RWPE1 (cell line): ENCODE data around the gene RUNDC1.

Source experiments
- CTCF ChIA-PET: fragments of 350-600 bp; sonication (Branson Sonifier 250); formaldehyde crosslinking; extraction: SDS; loops from one replicate; lab custom pipeline; 2021; lab: Yijun Ruan, JAX
- POLR2A ChIA-PET: fragments of 400-600 bp; formaldehyde crosslinking; extraction: SDS; loops from one replicate; lab custom pipeline; 2020; ENCODE audit warnings: antibody characterized with exemption; ENCODE audit not compliant: low non-redundant PET; lab: Yijun Ruan, JAX
- DNase-seq: peaks from one replicate; pipeline ENCODE4 v3.0.0; 2012; ENCODE audit warnings: low spot score
- H3K27ac ChIP-seq: fragments of 450-650 bp; 2 replicates; pipeline ENCODE4 v1.5.1; 2017
- TF ChIP-seq, protein P1 (sequence below): fragments of 450-650 bp; conservative IDR thresholded peaks from 2 replicates; pipeline ENCODE4 v1.5.1; 2017; ENCODE audit warnings: low read depth, mild to moderate bottlenecking

The RUNDC1 gene

DNA sequence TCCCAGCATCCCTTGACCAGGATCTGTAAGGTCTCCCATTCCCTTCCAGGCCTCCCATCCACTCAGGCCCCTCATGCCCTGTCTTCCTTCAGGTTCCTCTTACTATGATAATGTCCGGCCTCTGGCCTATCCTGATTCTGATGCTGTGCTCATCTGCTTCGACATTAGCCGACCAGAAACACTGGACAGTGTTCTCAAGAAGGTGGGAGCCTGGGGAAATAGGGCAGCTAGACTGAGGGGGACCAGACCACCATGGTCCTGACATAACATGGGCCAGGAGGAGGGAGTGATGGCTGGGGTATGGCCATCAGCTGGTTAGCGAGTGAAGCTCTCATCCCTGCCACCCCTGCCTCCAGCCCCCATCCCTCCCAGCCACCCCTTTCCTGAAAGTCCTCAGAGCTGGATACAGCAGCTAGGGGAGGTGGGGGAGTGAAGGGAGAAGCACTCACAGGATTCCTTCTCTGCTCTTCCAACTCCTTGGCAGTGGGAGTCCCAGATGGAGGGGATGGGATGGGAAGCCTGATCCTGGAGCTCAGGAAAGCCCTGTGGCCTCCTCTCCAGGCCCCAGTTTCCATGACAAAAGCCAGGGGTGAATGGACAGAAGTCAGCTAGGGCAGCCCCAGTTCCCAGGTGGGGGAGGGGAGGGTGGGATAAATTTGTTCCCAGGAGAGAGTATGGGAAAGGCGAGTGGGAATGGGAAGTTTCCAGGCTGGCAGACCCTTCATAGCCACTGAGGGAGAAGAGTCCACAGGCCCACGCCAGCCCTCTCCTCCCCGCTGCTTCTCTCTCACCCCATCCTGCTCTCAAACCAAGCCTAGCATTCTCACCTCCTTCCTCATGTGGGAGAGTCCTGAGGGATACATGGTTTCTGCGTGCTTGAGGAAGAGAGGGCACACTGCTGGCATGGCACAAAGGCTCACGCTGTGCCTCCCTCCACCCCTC lies 47.0 kb downstream of the RUNDC1 start:
- peak overlapping the region; percentile 21 for H3K27ac ChIP-seq
- ChIA-PET POLR2A (no interaction called here), CTCF (no interaction called here)
- DNase-seq, result no peak
- TF ChIP-seq, protein P1, sequence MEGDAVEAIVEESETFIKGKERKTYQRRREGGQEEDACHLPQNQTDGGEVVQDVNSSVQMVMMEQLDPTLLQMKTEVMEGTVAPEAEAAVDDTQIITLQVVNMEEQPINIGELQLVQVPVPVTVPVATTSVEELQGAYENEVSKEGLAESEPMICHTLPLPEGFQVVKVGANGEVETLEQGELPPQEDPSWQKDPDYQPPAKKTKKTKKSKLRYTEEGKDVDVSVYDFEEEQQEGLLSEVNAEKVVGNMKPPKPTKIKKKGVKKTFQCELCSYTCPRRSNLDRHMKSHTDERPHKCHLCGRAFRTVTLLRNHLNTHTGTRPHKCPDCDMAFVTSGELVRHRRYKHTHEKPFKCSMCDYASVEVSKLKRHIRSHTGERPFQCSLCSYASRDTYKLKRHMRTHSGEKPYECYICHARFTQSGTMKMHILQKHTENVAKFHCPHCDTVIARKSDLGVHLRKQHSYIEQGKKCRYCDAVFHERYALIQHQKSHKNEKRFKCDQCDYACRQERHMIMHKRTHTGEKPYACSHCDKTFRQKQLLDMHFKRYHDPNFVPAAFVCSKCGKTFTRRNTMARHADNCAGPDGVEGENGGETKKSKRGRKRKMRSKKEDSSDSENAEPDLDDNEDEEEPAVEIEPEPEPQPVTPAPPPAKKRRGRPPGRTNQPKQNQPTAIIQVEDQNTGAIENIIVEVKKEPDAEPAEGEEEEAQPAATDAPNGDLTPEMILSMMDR, result no peak

DNA sequence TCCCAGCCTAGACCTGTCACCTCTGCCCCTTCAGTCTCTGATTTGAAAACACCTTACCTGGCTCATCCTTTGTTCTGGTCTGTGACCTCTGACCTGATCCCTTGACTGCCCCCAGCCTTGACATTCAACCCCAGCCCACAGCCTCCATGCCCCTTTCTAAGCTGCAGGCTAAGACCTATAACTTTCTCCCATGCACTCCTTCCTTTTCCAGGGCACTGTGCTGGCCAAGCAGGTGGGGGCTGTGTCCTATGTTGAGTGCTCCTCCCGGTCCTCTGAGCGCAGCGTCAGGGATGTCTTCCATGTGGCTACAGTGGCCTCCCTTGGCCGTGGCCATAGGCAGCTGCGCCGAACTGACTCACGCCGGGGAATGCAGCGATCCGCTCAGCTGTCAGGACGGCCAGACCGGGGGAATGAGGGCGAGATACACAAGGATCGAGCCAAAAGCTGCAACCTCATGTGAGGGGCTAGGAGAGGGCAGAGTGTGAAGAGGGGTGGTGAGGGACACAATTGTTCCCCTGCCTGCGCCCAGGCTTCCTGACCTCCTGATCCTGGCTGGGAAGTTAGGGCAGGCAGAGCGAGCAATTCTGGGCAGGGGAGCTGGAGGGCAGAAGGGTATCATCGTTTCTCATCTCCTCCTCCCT lies 48.0 kb downstream of the RUNDC1 start:
- POLR2A ChIA-PET, result no interaction called here

DNA sequence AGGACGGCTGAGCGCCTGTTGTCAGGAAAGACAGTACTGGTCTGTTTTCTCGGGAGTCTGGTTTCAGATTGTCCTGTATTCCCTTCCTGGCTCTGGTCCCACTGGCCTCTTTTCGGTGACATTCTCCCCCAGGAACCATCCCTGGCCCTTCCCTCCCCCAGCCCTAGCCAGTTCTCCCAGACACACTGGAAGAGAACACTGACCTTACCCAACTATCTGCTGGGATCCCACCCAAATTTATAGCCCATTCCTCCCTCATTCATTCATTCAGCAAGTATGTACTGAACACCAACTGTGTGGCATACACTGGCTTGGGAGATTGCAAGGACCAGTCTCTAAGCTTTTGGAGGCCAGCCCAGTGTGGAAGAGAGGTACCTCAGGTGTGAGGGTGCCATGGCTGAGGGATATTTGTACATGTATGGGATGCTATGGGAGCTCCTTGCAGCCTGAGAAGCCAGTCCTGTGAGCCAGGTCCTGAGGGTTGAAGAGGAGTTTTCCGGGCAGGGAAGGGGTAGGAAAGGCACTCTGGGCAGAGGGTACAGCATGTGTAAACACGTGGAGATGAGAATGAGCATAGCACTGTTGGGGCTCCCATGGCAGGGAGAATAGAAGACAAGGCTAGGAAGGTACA lies 49.9 kb downstream of the RUNDC1 start:
- DNase-seq, result no peak
- POLR2A ChIA-PET, result no interaction called here
- TF ChIP-seq, protein P1, result no peak
- CTCF ChIA-PET, result interaction anchor here (0.7 kb wide), 2 partner anchors 64 to 303 kb away, joined by 3 read pairs; no protein-coding TSS in a partner anchor
- H3K27ac ChIP-seq, result no peak overlapping the region

More for the DNA sequence above, 48.0 kb downstream of the RUNDC1 start:
- DNase-seq, result no peak
- CTCF ChIA-PET, result interaction anchor here (0.6 kb wide), 1 partner anchor 176 kb away, joined by 4 read pairs; no protein-coding TSS in a partner anchor
- TF ChIP-seq, protein P1, result no peak
- peak overlapping the region; percentile 21; the same call in 1 of the 2 replicates for H3K27ac ChIP-seq

DNA sequence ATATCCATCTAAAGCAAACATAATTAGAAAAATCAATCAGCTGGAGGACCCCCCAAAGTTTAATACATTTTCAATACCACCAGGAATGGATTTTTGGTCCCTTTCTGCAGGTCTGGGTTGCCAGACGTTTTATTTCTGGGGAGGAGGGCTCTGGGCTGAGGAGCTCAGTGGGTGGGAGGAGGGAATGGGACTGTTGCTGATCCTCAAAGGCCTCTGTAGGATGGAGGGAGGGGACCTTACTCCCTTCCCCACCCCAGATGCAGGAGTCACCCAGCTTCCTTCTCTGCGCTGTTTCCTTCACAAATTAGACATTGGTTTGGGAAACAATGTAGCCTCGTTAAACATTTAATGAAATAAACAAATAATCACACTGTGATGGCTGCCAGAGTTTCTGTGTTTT lies 51.3 kb downstream of the RUNDC1 start:
- TF ChIP-seq, protein P1, result no peak
- no peak for DNase-seq
- no peak overlapping the region for H3K27ac ChIP-seq
- ChIA-PET POLR2A (no interaction called here), CTCF (interaction anchor here (0.5 to 0.6 kb wide), 4 partner anchors 22 to 1311 kb away, joined by 3 to 4 read pairs (median 4); no protein-coding TSS in a partner anchor)

DNA sequence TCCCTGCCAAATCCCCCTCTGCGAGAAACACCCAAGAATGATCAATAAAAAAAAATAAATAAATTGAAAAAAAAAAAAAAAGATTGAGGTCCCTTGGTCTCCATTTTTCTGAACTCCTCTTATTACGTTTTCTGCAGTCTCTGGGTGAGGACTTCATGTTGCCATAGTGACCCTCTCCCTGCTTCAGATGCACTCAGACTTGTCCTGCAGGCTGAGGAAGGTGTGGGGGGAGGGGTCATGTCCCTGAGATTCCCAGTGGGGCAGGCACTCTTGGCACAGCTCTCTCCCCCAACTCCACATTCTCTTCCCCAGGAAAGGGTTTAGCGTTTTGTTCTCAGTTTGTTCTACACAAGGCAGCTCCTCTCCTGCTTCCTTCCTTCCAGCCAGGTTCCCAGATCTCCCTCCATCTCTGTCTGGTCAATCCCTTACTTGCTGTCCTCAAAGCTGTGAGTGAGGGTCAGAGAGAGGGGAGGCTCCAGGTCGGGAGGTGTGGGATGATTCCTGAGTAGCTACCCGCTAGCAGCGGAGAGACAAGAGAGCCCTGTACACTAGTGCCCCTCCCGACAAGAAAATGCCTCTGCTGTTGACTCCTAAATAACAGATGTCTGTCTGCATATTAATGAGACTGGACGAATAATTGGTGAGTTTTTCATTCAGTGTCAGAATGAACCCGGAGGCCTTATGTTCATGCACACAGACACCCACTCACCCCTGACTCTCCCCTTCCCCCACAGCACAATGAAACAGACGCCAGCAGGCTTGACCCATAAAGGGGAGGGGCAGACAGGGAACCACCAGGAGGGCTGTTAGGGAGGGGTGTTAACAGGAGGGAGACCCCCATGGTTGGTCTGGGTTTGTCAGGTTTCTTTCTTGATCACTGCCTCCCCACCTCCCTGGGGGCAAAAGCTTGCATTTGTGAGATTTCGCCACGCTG lies 53.9 kb downstream of the RUNDC1 start:
- DNase-seq, result no peak
- TF ChIP-seq, protein P1, result no peak
- CTCF ChIA-PET, result interaction anchor here (0.6 kb wide), 1 partner anchor 10 kb away, joined by 3 read pairs; no protein-coding TSS in a partner anchor
- H3K27ac ChIP-seq, result no peak overlapping the region
- POLR2A ChIA-PET, result no interaction called here
